HepG2 (cell line): ENCODE results near the gene ZNF546. TPM values are rescaled to one million over a fixed set of nuclear protein-coding genes. Genes with fewer than 3 reads are reported as not detected.
A peak's percentile ranks its signal among the peaks of the same experiment; 100 is the strongest.

Source experiments
- HNF1A ChIP-seq, 2 experiments: sonication (generic) in 1 of 2; formaldehyde crosslinking in 1 of 2; IDR thresholded peaks; 2 replicates each; pipeline versions ENCODE4 v1.4.0 to v1.6.1; 2016 to 2020; ENCODE audit warnings: borderline replicate concordance in 1 of 2, low read depth in 1 of 2, mild to moderate bottlenecking in 1 of 2, missing genetic modification reagents in 1 of 2
- ISL2 ChIP-seq: sonication (generic); formaldehyde crosslinking; IDR thresholded peaks from 2 replicates; pipeline ENCODE4 v1.5.0; 2020; ENCODE audit warnings: missing genetic modification reagents
- MEF2D ChIP-seq: sonication (generic); formaldehyde crosslinking; IDR thresholded peaks from 2 replicates; pipeline ENCODE4 v1.5.1; 2020; ENCODE audit warnings: mild to moderate bottlenecking, missing genetic modification reagents
- TAF15 ChIP-seq: fragments of 200-400 bp; formaldehyde crosslinking; IDR thresholded peaks from one replicate; pipeline ENCODE4 v1.6.1; 2018; ENCODE audit warnings: mild to moderate bottlenecking, low read depth, low read length; ENCODE audit not compliant: poor library complexity, severe bottlenecking
- ZNF318 ChIP-seq: sonication (generic); formaldehyde crosslinking; IDR thresholded peaks from 2 replicates; pipeline ENCODE4 v1.4.0; 2020; ENCODE audit warnings: mild to moderate bottlenecking, missing genetic modification reagents
- ZNF513 ChIP-seq: sonication (generic); formaldehyde crosslinking; conservative IDR thresholded peaks from 2 replicates; pipeline ENCODE4 v1.5.0; 2020; ENCODE audit warnings: missing genetic modification reagents
- ZNF556 ChIP-seq: sonication (generic); formaldehyde crosslinking; IDR thresholded peaks from 2 replicates; pipeline ENCODE4 v1.4.0; 2020; ENCODE audit warnings: mild to moderate bottlenecking, missing genetic modification reagents, borderline replicate concordance
- ZNF7 ChIP-seq: IDR thresholded peaks from 2 replicates; pipeline ENCODE4 v1.6.1; 2016; ENCODE audit warnings: missing biosample characterization, missing genetic modification reagents
- polyA plus RNA-seq, 8 experiments: library from polyadenylated mRNA; depleted of rRNA in 3 of 8; stranded (reverse) in 7 of 8; unstranded in 1 of 8; fragments of >200 nt; fragmentation: Illumina TruSeq in 4 of 8; extraction: Trizol in 4 of 8; gene quantifications; 2 replicates each; pipeline versions ENCODE4 v1.2.1 to v1.2.3, GENCODE V29; 2011 to 2016; ENCODE audit warnings: low read depth in 4 of 8, missing spikeins in 1 of 8, mixed read lengths in 1 of 8; ENCODE audit not compliant: insufficient read depth in 1 of 8
- total RNA-seq, 5 experiments: library from RNA; depleted of rRNA; stranded (reverse); fragments of >200 nt; fragmentation: Illumina TruSeq; extraction: Trizol; gene quantifications; 2 replicates each; pipeline ENCODE4 v1.2.3, GENCODE V29; 2016; ENCODE audit warnings: low read depth in 1 of 5
- TF ChIP-seq, protein P1 (sequence below): IDR thresholded peaks from 2 replicates; pipeline ENCODE4 v1.6.1; 2016; ENCODE audit warnings: missing compliant biosample characterization, missing genetic modification reagents, borderline replicate concordance

The ZNF546 gene
- total and polyA plus RNA-seq, 2 of the 13 experiments (the other 11 are each of a cell fraction or from before 2014, with no cell fraction given): 2.2 to 4.1 TPM

- no peak for TF ChIP-seq ZNF318 (CRISPR knock-in tag)
- peak; percentile 33; the same call in 1 of the 2 replicates for TF ChIP-seq ISL2 (CRISPR knock-in tag)
- 0 out of 2 replicates have a peak, but pooled peaks have one; percentile 25 for TF ChIP-seq ZNF7 (CRISPR knock-in tag)
- TF ChIP-seq ZNF513 (CRISPR knock-in tag): no peak
- TF ChIP-seq ZNF556 (CRISPR knock-in tag): peak; percentile 67; the same call in 1 of the 2 replicates
- TF ChIP-seq, protein P1, sequence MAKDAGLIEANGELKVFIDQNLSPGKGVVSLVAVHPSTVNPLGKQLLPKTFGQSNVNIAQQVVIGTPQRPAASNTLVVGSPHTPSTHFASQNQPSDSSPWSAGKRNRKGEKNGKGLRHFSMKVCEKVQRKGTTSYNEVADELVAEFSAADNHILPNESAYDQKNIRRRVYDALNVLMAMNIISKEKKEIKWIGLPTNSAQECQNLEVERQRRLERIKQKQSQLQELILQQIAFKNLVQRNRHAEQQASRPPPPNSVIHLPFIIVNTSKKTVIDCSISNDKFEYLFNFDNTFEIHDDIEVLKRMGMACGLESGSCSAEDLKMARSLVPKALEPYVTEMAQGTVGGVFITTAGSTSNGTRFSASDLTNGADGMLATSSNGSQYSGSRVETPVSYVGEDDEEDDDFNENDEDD (CRISPR knock-in tag): peak; percentile 44; the same call in 1 of the 2 replicates
- TF ChIP-seq HNF1A (IDR thresholded peaks at IDR 0.05; ENCODE audit: low read depth): no peak
- peak; percentile 64; the same call in 1 of the 2 replicates for TF ChIP-seq HNF1A (CRISPR knock-in tag; IDR thresholded peaks at IDR 0.05; ENCODE audit: borderline replicate concordance)
- 0 out of 2 replicates have a peak, but pooled peaks have one; percentile 36 for TF ChIP-seq MEF2D (CRISPR knock-in tag)
- no peak for TF ChIP-seq TAF15
These were observed at the start of gene ZNF546 (continued) for GRCh38 chr19:39996811-39997637.
